DOHH2 (cell line): ENCODE data around the gene TIMM17A.

Experiments used
- H3F3A ChIP-seq: fragments of 200-600 bp; sonication (generic), shearing (Covaris generic); 2 replicates; pipeline ENCODE4 v1.6.0; 2016; ENCODE audit warnings: antibody characterized with exemption, mild to moderate bottlenecking; ENCODE audit not compliant: control insufficient read depth, insufficient read depth
- H3K27ac ChIP-seq: fragments of 200-600 bp; sonication (generic); 2 replicates; pipeline ENCODE4 v1.5.1; 2014; ENCODE audit warnings: low read depth, mild to moderate bottlenecking, low read length, moderate library complexity
- H3K27me3 ChIP-seq: fragments of 200-600 bp; sonication (generic); 2 replicates; pipeline ENCODE4 v1.6.1; 2014; ENCODE audit warnings: mild to moderate bottlenecking, low read length, mixed read lengths; ENCODE audit not compliant: control insufficient read depth
- H3K36me3 ChIP-seq: fragments of 200-600 bp; sonication (generic); 2 replicates; pipeline ENCODE4 v1.6.1; 2014; ENCODE audit warnings: mild to moderate bottlenecking, low read length, moderate library complexity, mixed read lengths; ENCODE audit not compliant: control insufficient read depth
- H3K4me1 ChIP-seq: fragments of 200-600 bp; sonication (generic); 2 replicates; pipeline ENCODE4 v1.6.1; 2014; ENCODE audit warnings: mild to moderate bottlenecking, low read length, mixed read lengths; ENCODE audit not compliant: control insufficient read depth
- H3K4me2 ChIP-seq: fragments of 200-600 bp; sonication (generic); 2 replicates; pipeline ENCODE4 v1.6.0; 2014; ENCODE audit warnings: mild to moderate bottlenecking, low read length, moderate library complexity
- H3K4me3 ChIP-seq: fragments of 200-600 bp; sonication (generic); 2 replicates; pipeline ENCODE4 v1.5.1; 2014; ENCODE audit warnings: mild to moderate bottlenecking, low read length, mixed read lengths
- H3K79me2 ChIP-seq: fragments of 200-600 bp; sonication (generic); 2 replicates; pipeline ENCODE4 v1.6.1; 2014; ENCODE audit warnings: mild to moderate bottlenecking, low read length, mixed read lengths; ENCODE audit not compliant: control insufficient read depth
- H3K9me2 ChIP-seq: fragments of 200-600 bp; sonication (generic); replicated peaks from 2 replicates; pipeline ENCODE4 v1.6.1; 2014; ENCODE audit warnings: mild to moderate bottlenecking, low read length, mixed read lengths; ENCODE audit not compliant: control insufficient read depth
- H3K9me3 ChIP-seq: fragments of 200-600 bp; sonication (generic); 2 replicates; pipeline ENCODE4 v1.6.1; 2014; ENCODE audit warnings: antibody characterized with exemption, low read length, mixed read lengths; ENCODE audit not compliant: control insufficient read depth, insufficient read depth
- H4K20me1 ChIP-seq: fragments of 200-600 bp; sonication (generic); 2 replicates; pipeline ENCODE4 v1.6.0; 2014; ENCODE audit warnings: low read depth, mild to moderate bottlenecking, antibody characterized with exemption, low read length, moderate library complexity; ENCODE audit not compliant: control insufficient read depth, insufficient read depth
- CTCF ChIP-seq: fragments of 200-600 bp; sonication (generic); IDR thresholded peaks from one replicate; pipeline ENCODE4 v1.5.1; 2014; ENCODE audit warnings: antibody characterized with exemption, mild to moderate bottlenecking, low read depth, low read length; ENCODE audit not compliant: poor library complexity, severe bottlenecking
- EZH2phosphoT487 ChIP-seq: fragments of 200-600 bp; sonication (generic); IDR thresholded peaks from 2 replicates; pipeline ENCODE4 v1.6.1; 2017; ENCODE audit warnings: borderline replicate concordance, mild to moderate bottlenecking, antibody characterized with exemption, low read length, moderate library complexity, mixed read lengths

Gene TIMM17A

GRCh38 chr1:201949491-201949890 lies 5.8 kb upstream of the TIMM17A start:
- H4K20me1 ChIP-seq, result no peaks in the 10 kb centered on the region
- H3K9me3 ChIP-seq, result no peaks in the 10 kb centered on the region
- no peak overlapping the region for H3K4me2 ChIP-seq

GRCh38 chr1:201954263-201955008 lies 867 bp upstream of the TIMM17A start:
- Histone ChIP-seq H3K4me3 (peak overlapping the region; percentile 87), H3K9me2 (no peaks in the 10 kb centered on the region), H3K36me3 (peaks cover 33% of the 10 kb centered on the region), H3K27ac (peak overlapping the region; percentile 37), H3K9me3 (no peaks in the 10 kb centered on the region), H3K4me1 (peaks cover 17% of the 10 kb centered on the region), H3F3A (no peaks in the 10 kb centered on the region), H4K20me1 (no peaks in the 10 kb centered on the region), H3K27me3 (0 out of 2 replicates have a peak, but pooled peaks cover 3% of the 10 kb centered on the region), H3K79me2 (peaks cover 47% of the 10 kb centered on the region), H3K4me2 (peak overlapping the region; percentile 82)
- TF ChIP-seq EZH2phosphoT487 (no peak), CTCF (no peak)

More at GRCh38 chr1:201949491-201949890, 5.8 kb upstream of the TIMM17A start:
- H3K36me3 ChIP-seq, result no peaks in the 10 kb centered on the region
- TF ChIP-seq EZH2phosphoT487 (no peak), CTCF (no peak)
- H3K79me2 ChIP-seq, result peaks cover 3% of the 10 kb centered on the region
- peaks cover 37% of the 10 kb centered on the region for H3K27me3 ChIP-seq
- no peaks in the 10 kb centered on the region for H3F3A ChIP-seq
- no peak overlapping the region for H3K27ac ChIP-seq
- H3K4me1 ChIP-seq, result peaks cover 3% of the 10 kb centered on the region
- H3K4me3 ChIP-seq, result no peak overlapping the region
- H3K9me2 ChIP-seq, result no peaks in the 10 kb centered on the region

- peak overlapping the region; percentile 82 for H3K4me2 ChIP-seq
- H3K4me1 ChIP-seq, result peaks cover 17% of the 10 kb centered on the region
- peaks cover 47% of the 10 kb centered on the region for H3K79me2 ChIP-seq
- no peaks in the 10 kb centered on the region for H4K20me1 ChIP-seq
- no peaks in the 10 kb centered on the region for H3F3A ChIP-seq
- peak overlapping the region; percentile 37 for H3K27ac ChIP-seq
- H3K36me3 ChIP-seq, result peaks cover 41% of the 10 kb centered on the region
- H3K9me3 ChIP-seq, result no peaks in the 10 kb centered on the region
- TF ChIP-seq EZH2phosphoT487, result no peak
- no peak for TF ChIP-seq CTCF
- H3K9me2 ChIP-seq, result no peaks in the 10 kb centered on the region
- no peaks in the 10 kb centered on the region for H3K27me3 ChIP-seq
- H3K4me3 ChIP-seq, result peak overlapping the region; percentile 87
Observed at GRCh38 chr1:201955729-201956143, 433 bp downstream of the TIMM17A start.
